Measurements from ENCODE around the gene NPEPL1.
"Not testable (repeated sequence)": the region's sequence is repeated elsewhere in the genome, so short reads cannot be mapped to it uniquely, and the experiment has no call there.

Gene NPEPL1

GRCh38 chr20:58714340-58714922 lies 21.8 kb downstream of the NPEPL1 start:
- peak; percentile 9 for DNase-seq (ENCODE audit: low spot score)

GRCh38 chr20:58714923-58715351 lies 22.3 kb downstream of the NPEPL1 start:
- DNase-seq (ENCODE audit: low spot score), result peak; percentile 9

- DNase-seq (ENCODE audit: low spot score), result peak; percentile 10
Observed at GRCh38 chr20:58715391-58715800, 22.8 kb downstream of the NPEPL1 start.

GRCh38 chr20:58715801-58716475 lies 23.3 kb downstream of the NPEPL1 start:
- DNase-seq (ENCODE audit: low spot score), result peak; percentile 10

GRCh38 chr20:58716476-58717277 lies 24.1 kb downstream of the NPEPL1 start:
- DNase-seq (ENCODE audit: low spot score), result peak; percentile 22

- DNase-seq (ENCODE audit: low spot score), result peak; percentile 20
Observed at GRCh38 chr20:58717278-58718091, 24.9 kb downstream of the NPEPL1 start.

- peak; percentile 6 for DNase-seq (ENCODE audit: low spot score)
Observed at GRCh38 chr20:58718121-58718563, 25.5 kb downstream of the NPEPL1 start.

GRCh38 chr20:58718729-58719128 lies 26.1 kb downstream of the NPEPL1 start:
- peak; percentile 5 for DNase-seq (ENCODE audit: low spot score)

GRCh38 chr20:58719258-58719657 lies 26.7 kb downstream of the NPEPL1 start:
- DNase-seq (ENCODE audit: low spot score), result peak; percentile 7

GRCh38 chr20:58719971-58720371 lies 27.4 kb downstream of the NPEPL1 start:
- peak; percentile 10 for DNase-seq (ENCODE audit: low spot score)

- DNase-seq (ENCODE audit: low spot score), result no peak
Observed at GRCh38 chr20:58720890-58721289, 28.3 kb downstream of the NPEPL1 start.

- DNase-seq (ENCODE audit: low spot score), result peak; percentile 5
Observed at GRCh38 chr20:58721951-58722778, 29.6 kb downstream of the NPEPL1 start.

- DNase-seq (ENCODE audit: low spot score), result peak; percentile 6
Observed at GRCh38 chr20:58722877-58723627, 30.5 kb downstream of the NPEPL1 start.

GRCh38 chr20:58723628-58723984 lies 31.0 kb downstream of the NPEPL1 start:
- DNase-seq (ENCODE audit: low spot score), result no peak

- DNase-seq (ENCODE audit: low spot score), result not testable (repeated sequence)
Observed at GRCh38 chr20:58726156-58726555, 33.6 kb downstream of the NPEPL1 start.

- DNase-seq (ENCODE audit: low spot score), result no peak
Observed at GRCh38 chr20:58731192-58731591, 38.6 kb downstream of the NPEPL1 start.

GRCh38 chr20:58737198-58737597 lies 44.6 kb downstream of the NPEPL1 start:
- DNase-seq (ENCODE audit: low spot score), result no peak

GRCh38 chr20:58740356-58741308 lies 48.0 kb downstream of the NPEPL1 start:
- peak; percentile 2 for DNase-seq (ENCODE audit: low spot score)

- peak; percentile 3 for DNase-seq (ENCODE audit: low spot score)
Observed at GRCh38 chr20:58741384-58741783, 48.8 kb downstream of the NPEPL1 start.
